Erythroblast (primary cell): Measurements from ENCODE around the gene GARIN5A.

Experiments
- GATA1 ChIP-seq: IDR thresholded peaks from 2 replicates; pipeline ENCODE4 v1.6.1; 2011; ENCODE audit warnings: low read depth, mild to moderate bottlenecking, control low read depth, low read length, moderate library complexity
- POLR2A ChIP-seq: IDR thresholded peaks from 2 replicates; pipeline ENCODE4 v1.6.1; 2011; ENCODE audit warnings: mild to moderate bottlenecking, low read length

DNA sequence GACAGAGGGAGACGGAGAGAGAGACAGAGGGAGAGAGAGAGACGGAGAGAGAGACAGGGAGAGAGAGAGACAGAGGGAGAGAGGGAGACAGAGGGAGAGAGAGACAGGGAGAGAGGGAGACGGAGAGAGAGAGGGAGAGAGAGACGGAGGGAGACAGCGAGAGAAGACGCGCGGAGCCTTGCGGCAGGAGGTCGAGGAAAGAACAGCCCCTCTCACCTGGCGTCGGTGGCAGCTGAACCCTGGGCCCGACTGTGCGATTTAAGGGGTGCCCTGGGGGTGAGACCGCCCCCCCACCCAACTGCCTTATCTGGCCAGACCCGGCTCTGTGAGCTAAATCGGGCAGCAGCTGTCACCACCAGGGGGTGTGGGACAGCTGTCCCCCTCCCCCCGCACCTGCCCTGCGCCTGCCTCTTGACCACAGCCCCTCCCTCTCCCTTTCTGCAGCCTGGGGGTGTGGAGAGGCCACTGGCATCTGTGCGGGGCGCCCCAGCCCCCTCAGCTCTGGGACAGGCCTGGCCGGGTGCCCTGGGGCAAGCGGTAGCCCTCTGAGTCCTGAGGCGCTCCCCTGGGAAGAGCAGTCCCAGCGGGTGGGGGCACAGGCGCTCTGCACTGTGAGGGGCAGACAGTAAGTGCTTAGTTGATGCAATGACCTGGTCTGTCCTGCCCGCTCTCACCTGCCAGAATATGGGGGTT, 23.6 kb upstream of the GARIN5A start:
- TF ChIP-seq POLR2A (no peak), GATA1 (no peak)
